HEK293 (cell line): ENCODE results near the gene RGR.

Experiments used
- CTCF ChIA-PET: fragments of 350-600 bp; formaldehyde crosslinking; extraction: SDS; loops from one replicate; lab custom pipeline; 2021; ENCODE audit warnings: antibody characterized with exemption; lab: Yijun Ruan, JAX
- POLR2A ChIA-PET: fragments of 300-600 bp; formaldehyde crosslinking; extraction: SDS; loops from one replicate; lab custom pipeline; 2020; ENCODE audit warnings: antibody characterized with exemption, inconsistent platforms; lab: Yijun Ruan, JAX
- H3K27ac ChIP-seq: fragments of 200-500 bp; sonication (Bioruptor generic); 2 replicates; pipeline ENCODE4 v1.5.1; 2014; ENCODE audit warnings: low read depth, low read length, control low read depth, inconsistent platforms; ENCODE audit errors: extremely low read depth
- H3K36me3 ChIP-seq, 2 experiments: fragments of 200-500 bp in 1 of 2; sonication (Bioruptor generic) in 1 of 2; 1 replicate in 1 of 2; 2 replicates in 1 of 2; pipeline ENCODE4 v1.5.1; 2014 to 2017; ENCODE audit warnings: inconsistent platforms in 2 of 2, low read length in 2 of 2; ENCODE audit not compliant: control insufficient read depth in 2 of 2, insufficient read depth in 1 of 2
- H3K4me1 ChIP-seq: fragments of 200-500 bp; sonication (Bioruptor generic); 2 replicates; pipeline ENCODE4 v1.5.1; 2014; ENCODE audit warnings: mild to moderate bottlenecking, low read length, inconsistent platforms; ENCODE audit not compliant: control insufficient read depth, insufficient read depth
- H3K4me3 ChIP-seq: 2 replicates; pipeline ENCODE4 v1.5.1; 2011; ENCODE audit warnings: low read depth, mild to moderate bottlenecking, control low read depth, low read length, moderate library complexity
- H3K9me3 ChIP-seq: fragments of 200-500 bp; sonication (Bioruptor generic); 2 replicates; pipeline ENCODE4 v1.5.1; 2014; ENCODE audit warnings: low read depth, low read length, inconsistent platforms; ENCODE audit not compliant: control insufficient read depth, insufficient read depth
- CTCF ChIP-seq: fragments of 450-650 bp; formaldehyde crosslinking; IDR thresholded peaks from 2 replicates; pipeline ENCODE4 v1.5.1; 2016; ENCODE audit warnings: missing biosample characterization, missing genetic modification characterization
- EGR2 ChIP-seq: fragments of 450-650 bp; formaldehyde crosslinking; IDR thresholded peaks from 2 replicates; pipeline ENCODE4 v1.5.1; 2016; ENCODE audit warnings: low read depth, missing biosample characterization, missing genetic modification characterization
- KLF1 ChIP-seq: fragments of 450-650 bp; formaldehyde crosslinking; IDR thresholded peaks from 2 replicates; pipeline ENCODE4 v1.5.1; 2016; ENCODE audit warnings: missing biosample characterization, missing genetic modification characterization
- KLF10 ChIP-seq: fragments of 450-650 bp; IDR thresholded peaks from 2 replicates; pipeline ENCODE4 v1.5.1; 2018; ENCODE audit warnings: missing biosample characterization, mild to moderate bottlenecking, missing genetic modification characterization
- KLF9 ChIP-seq: fragments of 450-650 bp; formaldehyde crosslinking; IDR thresholded peaks from 2 replicates; pipeline ENCODE4 v1.5.1; 2016; ENCODE audit warnings: missing biosample characterization, missing genetic modification characterization, low read depth
- MZF1 ChIP-seq: fragments of 450-650 bp; formaldehyde crosslinking; IDR thresholded peaks from 2 replicates; pipeline ENCODE4 v1.5.1; 2017; ENCODE audit warnings: missing biosample characterization, missing genetic modification characterization, borderline replicate concordance
- OSR2 ChIP-seq: fragments of 450-650 bp; formaldehyde crosslinking; IDR thresholded peaks from 2 replicates; pipeline ENCODE4 v1.5.1; 2016; ENCODE audit warnings: missing biosample characterization, missing genetic modification characterization
- RBAK ChIP-seq: fragments of 450-650 bp; formaldehyde crosslinking; IDR thresholded peaks from 2 replicates; pipeline ENCODE4 v1.5.1; 2016; ENCODE audit warnings: missing biosample characterization, missing genetic modification characterization
- WT1 ChIP-seq: fragments of 450-650 bp; formaldehyde crosslinking; IDR thresholded peaks from 2 replicates; pipeline ENCODE4 v1.5.1; 2016; ENCODE audit warnings: missing biosample characterization, missing genetic modification characterization
- ZBTB44 ChIP-seq: fragments of 450-650 bp; IDR thresholded peaks from 2 replicates; pipeline ENCODE4 v1.5.1; 2018; ENCODE audit warnings: missing biosample characterization, mild to moderate bottlenecking, missing genetic modification characterization
- ZEB2 ChIP-seq: fragments of 450-650 bp; formaldehyde crosslinking; IDR thresholded peaks from 2 replicates; pipeline ENCODE4 v1.5.1; 2016; ENCODE audit warnings: missing biosample characterization, missing genetic modification characterization
- ZIC2 ChIP-seq: fragments of 450-650 bp; formaldehyde crosslinking; IDR thresholded peaks from 2 replicates; pipeline ENCODE4 v1.5.1; 2016; ENCODE audit warnings: missing biosample characterization, missing genetic modification characterization
- ZNF112 ChIP-seq: fragments of 450-650 bp; formaldehyde crosslinking; IDR thresholded peaks from 2 replicates; pipeline ENCODE4 v1.5.0; 2017; ENCODE audit warnings: missing biosample characterization, missing genetic modification characterization
- ZNF138 ChIP-seq: fragments of 450-650 bp; formaldehyde crosslinking; IDR thresholded peaks from 2 replicates; pipeline ENCODE4 v1.5.1; 2016; ENCODE audit warnings: missing biosample characterization, missing genetic modification characterization, borderline replicate concordance
- ZNF146 ChIP-seq: fragments of 450-650 bp; formaldehyde crosslinking; IDR thresholded peaks from 2 replicates; pipeline ENCODE4 v1.5.1; 2016; ENCODE audit warnings: missing biosample characterization, missing genetic modification characterization
- ZNF23 ChIP-seq: fragments of 450-650 bp; formaldehyde crosslinking; IDR thresholded peaks from 2 replicates; pipeline ENCODE4 v1.5.1; 2016; ENCODE audit warnings: missing biosample characterization, missing genetic modification characterization, borderline replicate concordance
- ZNF239 ChIP-seq: fragments of 450-650 bp; formaldehyde crosslinking; IDR thresholded peaks from 2 replicates; pipeline ENCODE4 v1.5.1; 2016; ENCODE audit warnings: missing biosample characterization, missing genetic modification characterization
- ZNF248 ChIP-seq: fragments of 450-650 bp; formaldehyde crosslinking; IDR thresholded peaks from 2 replicates; pipeline ENCODE4 v1.5.1; 2017; ENCODE audit warnings: missing biosample characterization, missing genetic modification characterization
- ZNF302 ChIP-seq: fragments of 450-650 bp; formaldehyde crosslinking; IDR thresholded peaks from 2 replicates; pipeline ENCODE4 v1.5.1; 2016; ENCODE audit warnings: missing biosample characterization, missing genetic modification characterization, low read depth
- ZNF354C ChIP-seq: fragments of 450-650 bp; formaldehyde crosslinking; IDR thresholded peaks from 2 replicates; pipeline ENCODE4 v1.5.1; 2016; ENCODE audit warnings: missing biosample characterization, missing genetic modification characterization, low read depth, borderline replicate concordance
- ZNF366 ChIP-seq: fragments of 450-650 bp; formaldehyde crosslinking; conservative IDR thresholded peaks from 2 replicates; pipeline ENCODE4 v1.5.1; 2016; ENCODE audit warnings: missing biosample characterization, missing genetic modification characterization
- ZNF433 ChIP-seq: fragments of 450-650 bp; formaldehyde crosslinking; IDR thresholded peaks from 2 replicates; pipeline ENCODE4 v1.5.1; 2016; ENCODE audit warnings: missing biosample characterization, missing genetic modification characterization, low read depth
- ZNF529 ChIP-seq: fragments of 450-650 bp; formaldehyde crosslinking; IDR thresholded peaks from 2 replicates; pipeline ENCODE4 v1.5.1; 2017; ENCODE audit warnings: missing genetic modification characterization, missing biosample characterization; ENCODE audit not compliant: insufficient replicate concordance
- ZNF549 ChIP-seq: fragments of 450-650 bp; IDR thresholded peaks from 2 replicates; pipeline ENCODE4 v1.5.1; 2018; ENCODE audit warnings: missing biosample characterization, missing genetic modification characterization, mild to moderate bottlenecking, inconsistent platforms, moderate library complexity
- ZNF621 ChIP-seq: fragments of 450-650 bp; formaldehyde crosslinking; IDR thresholded peaks from 2 replicates; pipeline ENCODE4 v1.5.1; 2017; ENCODE audit warnings: missing biosample characterization, missing genetic modification characterization
- ZNF626 ChIP-seq: fragments of 450-650 bp; sonication (Bioruptor Pico); formaldehyde crosslinking; IDR thresholded peaks from 2 replicates; pipeline ENCODE4 v1.5.1; 2018; ENCODE audit warnings: missing biosample characterization, missing genetic modification characterization, inconsistent platforms
- ZNF707 ChIP-seq: fragments of 450-650 bp; formaldehyde crosslinking; IDR thresholded peaks from 2 replicates; pipeline ENCODE4 v1.5.1; 2016; ENCODE audit warnings: missing biosample characterization, missing genetic modification characterization
- ZNF843 ChIP-seq: fragments of 450-650 bp; formaldehyde crosslinking; IDR thresholded peaks from 2 replicates; pipeline ENCODE4 v1.5.1; 2016; ENCODE audit warnings: missing biosample characterization, missing genetic modification characterization
- ZSCAN5A ChIP-seq: fragments of 450-650 bp; formaldehyde crosslinking; IDR thresholded peaks from 2 replicates; pipeline ENCODE4 v1.5.1; 2016; ENCODE audit warnings: missing biosample characterization, missing genetic modification characterization
- TF ChIP-seq, protein P1 (sequence below): fragments of 450-650 bp; formaldehyde crosslinking; IDR thresholded peaks from 2 replicates; pipeline ENCODE4 v1.5.1; 2016; ENCODE audit warnings: missing biosample characterization, missing genetic modification characterization
- TF ChIP-seq, protein P2 (sequence below): fragments of 450-650 bp; formaldehyde crosslinking; IDR thresholded peaks from 2 replicates; pipeline ENCODE4 v1.5.1; 2017; ENCODE audit warnings: missing biosample characterization, missing genetic modification characterization

RGR gene

GRCh38 chr10:84208023-84208422 is 36.8 kb upstream of the RGR start:
- no peaks in the 10 kb centered on the region for H3K4me1 ChIP-seq
- POLR2A ChIA-PET = no interaction called here
- no peaks in the 10 kb centered on the region for H3K9me3 ChIP-seq
- no peak overlapping the region for H3K4me3 ChIP-seq
- no peak overlapping the region for H3K27ac ChIP-seq
- no peaks in the 10 kb centered on the region for H3K36me3 ChIP-seq
- CTCF ChIA-PET = interaction anchor here (0.6 to 1.9 kb wide), 4 partner anchors 9 to 60 kb away, joined by 3 to 13 read pairs (median 3); no protein-coding TSS in a partner anchor
- TF ChIP-seq ZIC2 (tag by site-specific recombination) (no peak), ZNF112 (tag by site-specific recombination) (no peak), ZNF354C (tag by site-specific recombination) (no peak), ZNF549 (tag by site-specific recombination) (no peak), ZNF239 (tag by site-specific recombination) (no peak), RBAK (no peak), ZSCAN5A (tag by site-specific recombination) (no peak), KLF9 (tag by site-specific recombination) (no peak), OSR2 (no peak), WT1 (tag by site-specific recombination) (no peak), ZNF707 (tag by site-specific recombination) (no peak), ZNF433 (tag by site-specific recombination) (no peak)

GRCh38 chr10:84211566-84211965 is 33.3 kb upstream of the RGR start:
- Histone ChIP-seq H3K9me3 (no peaks in the 10 kb centered on the region), H3K4me3 (no peak overlapping the region), H3K36me3 (no peaks in the 10 kb centered on the region), H3K27ac (no peak overlapping the region), H3K4me1 (no peaks in the 10 kb centered on the region)
- TF ChIP-seq ZNF23 (tag by site-specific recombination) (no peak), ZBTB44 (tag by site-specific recombination) (no peak), ZNF302 (tag by site-specific recombination) (no peak), ZEB2 (tag by site-specific recombination) (no peak), ZNF529 (tag by site-specific recombination) (no peak), ZNF138 (tag by site-specific recombination) (no peak), ZNF626 (tag by site-specific recombination) (no peak), ZNF843 (tag by site-specific recombination) (no peak), ZNF146 (tag by site-specific recombination) (no peak), MZF1 (tag by site-specific recombination) (no peak), ZNF366 (tag by site-specific recombination) (no peak), ZNF354C (tag by site-specific recombination) (no peak), ZNF621 (tag by site-specific recombination) (no peak), ZNF248 (tag by site-specific recombination) (no peak), KLF1 (tag by site-specific recombination) (no peak), CTCF (tag by site-specific recombination) (no peak), EGR2 (tag by site-specific recombination) (no peak), KLF10 (tag by site-specific recombination) (no peak)
- TF ChIP-seq, protein P1, sequence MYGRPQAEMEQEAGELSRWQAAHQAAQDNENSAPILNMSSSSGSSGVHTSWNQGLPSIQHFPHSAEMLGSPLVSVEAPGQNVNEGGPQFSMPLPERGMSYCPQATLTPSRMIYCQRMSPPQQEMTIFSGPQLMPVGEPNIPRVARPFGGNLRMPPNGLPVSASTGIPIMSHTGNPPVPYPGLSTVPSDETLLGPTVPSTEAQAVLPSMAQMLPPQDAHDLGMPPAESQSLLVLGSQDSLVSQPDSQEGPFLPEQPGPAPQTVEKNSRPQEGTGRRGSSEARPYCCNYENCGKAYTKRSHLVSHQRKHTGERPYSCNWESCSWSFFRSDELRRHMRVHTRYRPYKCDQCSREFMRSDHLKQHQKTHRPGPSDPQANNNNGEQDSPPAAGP (tag by site-specific recombination) = no peak
- TF ChIP-seq, protein P2, sequence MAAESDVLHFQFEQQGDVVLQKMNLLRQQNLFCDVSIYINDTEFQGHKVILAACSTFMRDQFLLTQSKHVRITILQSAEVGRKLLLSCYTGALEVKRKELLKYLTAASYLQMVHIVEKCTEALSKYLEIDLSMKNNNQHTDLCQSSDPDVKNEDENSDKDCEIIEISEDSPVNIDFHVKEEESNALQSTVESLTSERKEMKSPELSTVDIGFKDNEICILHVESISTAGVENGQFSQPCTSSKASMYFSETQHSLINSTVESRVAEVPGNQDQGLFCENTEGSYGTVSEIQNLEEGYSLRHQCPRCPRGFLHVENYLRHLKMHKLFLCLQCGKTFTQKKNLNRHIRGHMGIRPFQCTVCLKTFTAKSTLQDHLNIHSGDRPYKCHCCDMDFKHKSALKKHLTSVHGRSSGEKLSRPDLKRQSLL (tag by site-specific recombination) = no peak
- ChIA-PET POLR2A (no interaction called here), CTCF (interaction anchor here (0.6 to 1.3 kb wide), 2 partner anchors 63 to 86 kb away, joined by 3 to 9 read pairs; no protein-coding TSS in a partner anchor)
